Activated CD4-positive, alpha-beta T cell treated with anti-CD3 and anti-CD28 coated beads, Interleukin-2, amount 50 U/mL, for 48 hours (primary cell): ENCODE measurements around the gene FEZF2.

ENCODE experiments used
- DNase-seq, 2 experiments: peaks; one replicate each; pipeline ENCODE4 v3.0.0-alpha.2; 2020

FEZF2 gene

GRCh38 chr3:62373215-62373614, at the start of gene FEZF2:
FEZF2 (minus strand) TSS chr3:62373550; CDS start chr3:62372868, 682 bp downstream.
- no peak for DNase-seq

GRCh38 chr3:62421207-62421606, 47.9 kb upstream of the FEZF2 start:
- no peak for DNase-seq

- DNase-seq, result no peak
Measured at GRCh38 chr3:62416144-62416543, 42.8 kb upstream of the FEZF2 start.

DNA sequence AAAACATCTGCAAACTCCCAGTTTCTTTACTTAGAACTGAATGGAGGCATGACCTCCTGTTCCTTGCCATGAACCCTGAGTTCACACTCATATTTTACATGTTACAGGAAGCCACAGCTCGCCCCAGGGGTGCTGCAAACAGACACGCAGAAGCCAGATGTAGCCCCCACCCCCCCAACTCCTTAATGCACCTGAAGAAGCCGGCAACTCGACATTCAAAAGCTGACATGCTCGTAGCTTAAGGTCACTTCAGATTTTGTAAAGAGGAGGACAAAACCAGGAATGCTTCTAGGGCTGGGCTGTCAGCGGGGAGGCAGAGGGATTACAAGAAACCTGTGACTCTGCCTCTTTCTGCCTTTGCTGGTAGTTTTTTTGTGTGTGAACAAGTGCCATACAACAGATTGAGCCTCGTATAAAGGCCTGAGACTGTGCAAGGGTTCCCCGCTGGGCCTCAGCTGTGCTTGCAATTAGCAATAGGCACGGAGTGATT, 42.0 kb upstream of the FEZF2 start:
- DNase-seq, result no peak

DNA sequence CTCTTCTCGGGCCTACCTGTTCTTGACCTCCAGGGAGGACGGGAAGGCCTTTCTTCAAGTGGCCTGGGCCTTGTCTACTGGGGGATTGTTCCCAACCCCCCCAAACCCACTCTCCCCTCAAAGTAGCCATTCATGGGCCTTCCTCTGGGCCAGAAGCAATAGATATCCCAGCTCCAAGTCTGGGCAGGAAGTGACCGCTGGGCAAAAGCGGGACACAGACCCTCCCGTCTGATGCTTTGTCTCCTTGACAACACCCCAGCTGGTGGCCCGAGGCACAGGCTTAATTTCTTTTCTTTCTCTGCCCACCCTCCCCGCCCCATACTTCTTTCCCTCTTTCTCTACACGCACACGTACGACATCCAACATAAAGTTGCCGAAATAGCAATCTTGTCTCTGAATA, 41.4 kb upstream of the FEZF2 start:
- no peak for DNase-seq

DNA sequence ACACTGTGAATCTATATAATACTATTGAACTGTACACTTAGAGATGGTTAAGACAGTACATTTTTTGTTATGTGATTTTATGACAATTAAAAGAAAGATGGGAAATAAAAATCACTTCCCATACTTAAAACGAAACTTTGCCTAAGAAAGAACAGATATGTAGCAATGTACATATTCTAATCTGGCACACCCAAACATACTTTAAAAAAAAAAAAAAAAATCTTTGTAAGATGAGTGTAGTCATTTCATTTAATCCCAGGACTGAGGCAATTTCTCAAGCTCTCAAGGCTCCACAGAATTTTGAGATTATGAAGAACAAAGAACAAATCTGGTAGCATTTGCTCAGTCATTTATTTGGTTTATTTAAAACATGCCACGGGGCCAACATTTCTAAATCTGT, 40.3 kb upstream of the FEZF2 start:
- DNase-seq, result no peak

DNA sequence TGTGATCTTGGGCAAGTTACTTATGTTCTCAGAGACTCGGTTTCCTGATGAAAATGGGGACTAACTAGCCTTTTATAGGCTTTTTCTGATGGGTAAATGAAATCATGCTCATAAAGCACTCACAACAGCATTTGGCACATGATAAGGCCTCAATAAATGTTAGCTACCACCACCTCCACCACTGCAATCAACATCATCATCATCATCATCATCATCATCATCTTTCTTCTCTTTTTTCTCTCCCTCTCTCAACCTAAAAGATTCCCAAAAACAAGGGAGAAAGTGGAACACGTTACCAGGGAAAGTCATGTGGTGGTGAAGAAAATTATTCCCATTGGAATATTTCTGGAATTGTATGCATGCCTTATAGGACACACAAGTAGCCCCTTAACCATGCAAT, 33.6 kb upstream of the FEZF2 start:
- no peak for DNase-seq

- no peak for DNase-seq
Measured at GRCh38 chr3:62405566-62405965, 32.2 kb upstream of the FEZF2 start.

DNA sequence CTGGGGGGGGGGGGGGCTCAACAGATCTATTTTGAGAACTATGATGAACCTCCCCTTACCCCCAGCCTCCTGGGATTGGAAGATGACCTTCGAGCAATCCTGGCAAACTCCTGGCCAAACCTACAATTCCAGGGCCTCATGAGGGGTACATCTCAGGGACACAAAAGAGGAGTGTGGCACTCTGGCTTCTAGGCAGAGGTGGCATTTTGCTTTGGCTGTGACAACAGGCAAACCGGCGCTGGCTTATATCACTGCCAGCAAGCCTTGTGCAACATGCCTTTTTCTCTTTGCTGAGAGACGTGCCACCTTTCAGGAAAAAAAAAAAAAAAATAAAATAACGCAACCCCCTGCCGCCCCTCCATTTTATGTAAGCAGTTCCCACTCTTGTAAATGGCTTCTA, 31.8 kb upstream of the FEZF2 start:
- no peak for DNase-seq

DNA sequence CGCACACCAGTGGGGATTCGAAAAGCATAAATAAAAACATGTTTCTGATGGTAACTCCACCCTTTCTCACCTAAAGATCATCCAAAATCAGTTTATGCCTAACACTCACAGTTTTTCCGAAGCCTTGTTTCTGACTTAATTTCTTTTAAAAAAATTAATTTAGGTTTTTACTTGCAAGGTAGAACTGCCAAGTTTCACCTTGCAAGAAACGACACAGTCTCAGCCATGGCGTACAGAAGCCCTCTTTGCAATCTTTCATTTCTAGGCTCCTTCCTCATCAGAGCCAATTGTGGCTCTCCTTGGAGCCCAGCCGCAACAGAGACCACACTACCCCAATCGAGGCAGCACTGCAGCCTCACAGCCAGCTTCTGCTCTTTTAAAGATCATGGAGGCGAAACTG, 31.0 kb upstream of the FEZF2 start:
- no peak for DNase-seq

DNA sequence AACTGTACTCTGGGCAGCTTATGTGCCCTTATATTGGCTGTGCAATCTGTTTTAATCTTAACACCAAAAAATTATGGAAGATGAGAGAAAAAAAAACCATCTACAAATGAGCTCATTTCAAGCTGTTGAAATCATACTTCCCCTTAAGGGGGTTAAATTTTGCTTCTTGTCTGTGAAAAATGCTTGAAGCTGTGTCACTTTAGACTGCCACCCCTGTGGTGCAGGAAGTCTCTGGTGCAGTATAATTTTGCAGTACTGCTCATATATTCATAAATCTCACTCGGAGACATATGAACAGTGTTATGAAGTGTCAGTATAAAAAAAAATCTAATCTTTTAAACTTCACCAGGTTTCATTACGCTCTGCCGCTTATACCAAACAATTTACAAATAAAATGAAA, 30.4 kb upstream of the FEZF2 start:
- no peak for DNase-seq

DNA sequence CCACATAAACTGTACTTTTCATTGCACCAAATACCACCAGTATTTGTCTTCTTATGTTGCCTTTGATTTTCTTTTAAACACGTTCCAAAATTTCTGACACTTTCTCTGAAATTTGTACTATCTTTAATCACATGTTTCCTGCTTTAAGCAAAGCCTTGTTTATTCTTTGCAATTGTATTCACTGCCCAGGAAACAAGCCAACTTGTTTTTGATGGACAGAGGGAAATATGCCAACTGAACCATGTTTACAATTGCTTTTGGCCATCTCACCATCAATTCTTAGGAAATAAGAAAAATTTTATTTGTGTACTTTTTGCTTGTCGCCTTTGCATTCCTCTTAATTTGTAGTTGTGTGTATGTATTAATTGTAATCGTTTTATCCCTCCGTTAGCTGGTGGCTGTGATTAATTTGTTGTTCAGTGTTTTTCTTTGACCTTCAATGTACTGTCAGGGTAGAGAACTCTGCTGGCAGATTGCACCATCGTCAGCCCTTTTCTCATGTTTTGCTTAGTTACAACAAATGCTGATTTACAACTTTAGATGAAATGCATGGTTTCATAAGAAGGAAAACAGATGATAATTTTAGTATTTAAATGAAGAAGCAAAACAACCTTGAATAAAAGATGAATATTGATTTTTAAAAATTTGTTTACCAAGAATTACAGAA, 19.4 kb upstream of the FEZF2 start:
- no peak for DNase-seq

GRCh38 chr3:62387251-62387650, 13.9 kb upstream of the FEZF2 start:
- DNase-seq, result no peak

- DNase-seq, result no peak
Measured at GRCh38 chr3:62379321-62379798, 6.0 kb upstream of the FEZF2 start.

- no peak for DNase-seq
Measured at GRCh38 chr3:62378921-62379320, 5.6 kb upstream of the FEZF2 start.

DNA sequence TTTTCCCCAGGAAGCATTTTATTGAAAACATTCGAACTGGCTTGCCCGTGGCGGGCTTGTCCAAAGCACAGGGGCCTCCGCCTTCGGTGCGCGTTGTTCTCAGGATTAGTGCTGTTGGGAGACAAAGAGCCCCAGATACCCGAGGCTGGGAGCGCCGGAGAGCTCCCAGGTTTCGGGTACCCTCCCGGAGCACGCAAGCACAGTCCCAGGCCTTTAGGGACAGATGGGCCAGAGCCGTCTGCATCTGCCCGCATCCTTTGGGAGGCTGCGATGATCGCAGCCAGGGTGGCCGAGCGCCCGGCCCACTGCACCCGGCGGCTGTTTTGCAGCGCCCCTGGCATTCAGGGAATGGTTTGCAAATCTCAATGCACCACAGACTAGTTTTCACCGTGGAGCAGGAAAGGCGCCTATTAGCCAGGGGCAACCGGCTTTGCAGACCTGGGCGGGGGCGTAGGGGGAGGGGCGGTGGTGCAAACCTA, 5.0 kb upstream of the FEZF2 start:
- DNase-seq, result no peak

DNA sequence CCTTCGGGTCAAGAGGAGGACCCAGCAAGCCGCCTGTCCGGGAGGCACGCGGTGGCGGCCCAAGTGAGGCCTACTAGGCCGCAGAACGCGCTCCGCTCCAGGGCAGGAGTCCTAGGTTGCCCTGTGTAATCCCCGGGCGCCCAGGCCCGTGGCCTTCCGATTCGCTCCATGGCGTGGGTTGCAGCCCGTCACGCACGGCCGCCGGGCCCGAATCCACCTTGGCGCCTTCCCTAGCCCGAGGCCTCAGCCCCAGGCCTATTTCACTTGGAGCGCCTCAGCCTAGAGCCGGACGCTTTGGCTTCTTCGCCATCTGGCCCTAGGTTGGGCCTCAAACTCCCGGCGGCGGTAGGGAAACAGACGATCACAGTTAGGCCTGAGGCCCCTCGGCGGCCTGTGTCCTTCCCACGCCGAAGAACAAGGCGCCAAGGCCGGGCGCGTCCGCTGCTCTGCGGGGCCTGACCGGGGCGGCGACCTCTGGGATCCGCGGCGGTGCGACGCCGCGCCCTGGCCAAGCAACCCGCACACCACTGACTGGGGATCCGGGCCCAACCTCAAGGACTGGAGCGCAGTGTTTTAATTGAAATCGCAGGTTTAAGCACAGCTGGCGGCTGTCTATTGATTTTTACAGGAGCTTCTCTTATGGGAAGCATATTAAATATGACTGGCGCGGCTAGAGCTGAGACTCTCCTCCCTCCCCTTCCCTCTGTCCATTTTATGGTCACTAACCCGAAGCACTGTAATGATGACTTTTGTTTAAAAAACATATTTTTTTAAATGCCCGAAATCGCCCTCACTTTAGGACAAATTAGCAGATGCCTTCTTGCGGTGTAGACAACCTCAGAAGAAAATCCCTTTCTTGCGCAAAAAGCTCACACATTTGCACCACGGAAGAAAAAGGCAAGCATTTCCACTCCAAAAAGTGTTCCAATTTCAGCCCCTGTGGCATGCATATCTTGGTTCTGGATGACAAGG, 3.8 kb upstream of the FEZF2 start:
- no peak for DNase-seq

- no peak for DNase-seq
Measured at GRCh38 chr3:62376454-62376720, 3.0 kb upstream of the FEZF2 start.

GRCh38 chr3:62375655-62376453, 2.5 kb upstream of the FEZF2 start:
- DNase-seq, result no peak

DNA sequence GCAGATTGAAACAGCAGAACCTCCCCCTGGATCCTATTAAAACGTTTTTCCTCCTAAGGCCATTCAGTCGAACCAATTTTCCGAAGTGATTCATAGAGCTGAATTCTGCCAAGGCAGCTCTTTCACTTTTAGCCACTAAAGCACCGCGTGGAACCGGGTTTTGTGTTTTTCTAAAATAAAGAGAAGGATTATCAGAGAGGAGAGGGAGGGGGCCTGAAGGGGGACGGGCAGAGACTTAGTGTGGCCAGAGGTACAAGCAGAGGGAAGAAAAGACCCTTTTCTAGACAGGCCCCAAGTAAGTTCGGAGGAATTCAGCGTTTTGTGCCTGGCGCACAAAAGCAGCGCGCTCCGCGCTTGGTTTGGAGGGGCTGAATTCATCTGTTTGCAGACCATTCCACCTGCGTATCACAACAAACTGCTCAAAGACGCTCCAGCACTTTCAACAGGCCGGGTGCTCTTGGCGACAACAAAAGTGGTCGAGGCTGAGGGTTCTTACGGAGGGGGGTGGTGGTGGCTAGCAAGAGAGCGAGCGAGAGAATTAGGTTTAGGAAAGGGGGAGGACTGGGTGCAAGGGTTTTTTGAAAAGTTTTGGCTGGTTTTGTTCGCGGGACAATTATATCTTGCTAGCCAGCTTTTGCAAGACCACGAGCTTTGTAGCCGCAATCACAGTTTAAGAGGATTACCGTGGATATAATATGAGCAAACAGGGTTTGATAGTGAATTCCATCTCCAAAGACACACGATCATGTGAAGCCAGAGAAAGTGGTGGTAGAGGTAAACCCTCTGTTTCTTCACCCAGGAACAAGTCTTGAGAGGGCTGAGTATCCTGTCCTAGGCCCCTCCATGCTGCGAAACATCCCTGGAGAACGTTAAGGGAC, 1.2 kb upstream of the FEZF2 start:
- no peak for DNase-seq

- DNase-seq, result no peak
Measured at GRCh38 chr3:62373714-62374333, 474 bp upstream of the FEZF2 start.

GRCh38 chr3:62372621-62373041, 719 bp downstream of the FEZF2 start:
- DNase-seq, result no peak
